Muscle of arm (tissue), 12 donors: ENCODE data around the gene DDX1. TPM values are rescaled to one million over a fixed set of nuclear protein-coding genes. Genes with fewer than 3 reads are reported as not detected.

Experiments used
- DNase-seq: peaks from one replicate; pipeline ENCODE4 v3.0.0-alpha.2; 2013
- polyA plus RNA-seq, 12 donors: library from polyadenylated mRNA; unstranded; fragments of 120-200 nt; gene quantifications; one replicate each; pipeline ENCODE4 v1.2.1, GENCODE V29; 2013; ENCODE audit not compliant: insufficient read length in 12 of 12

Gene DDX1
- polyA plus RNA-seq, 12 donors: 67.3 to 124 (median 108) TPM; not detected in 1

DNA sequence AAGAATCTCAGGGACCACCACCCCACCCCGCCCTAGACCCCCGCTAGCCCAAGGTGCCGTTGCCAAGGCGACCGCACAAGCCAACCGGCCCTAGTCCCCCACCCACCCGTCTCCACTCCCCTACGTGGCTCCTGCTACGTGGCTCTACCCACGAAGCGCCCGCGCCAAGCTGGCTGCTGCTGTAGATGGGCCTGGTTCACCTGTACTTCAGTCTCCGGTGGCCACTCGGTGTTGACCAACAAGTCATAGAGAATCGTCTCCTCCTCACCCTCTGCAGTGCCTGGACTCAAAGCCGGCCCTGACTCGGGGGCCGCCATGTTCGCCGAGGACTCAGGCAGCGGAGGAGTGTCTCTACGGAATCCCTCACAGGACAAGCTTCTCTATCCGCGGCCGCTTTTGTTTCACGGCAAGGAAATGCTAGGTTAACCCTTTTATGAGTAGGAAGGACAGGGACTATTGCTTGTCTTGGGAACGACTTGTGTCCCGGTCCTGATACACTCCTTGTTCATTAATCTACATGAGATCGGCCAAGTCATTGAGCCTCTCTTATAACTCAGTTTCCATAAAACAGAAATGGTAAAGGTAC lies 30.6 kb upstream of the DDX1 start, which contains the start of gene NBAS:
TSS of gene NBAS (minus strand) at position 347 of the 586 bp plus-strand sequence. CDS start at position 317, 30 bp downstream.
- peak; percentile 95 for DNase-seq

DNA sequence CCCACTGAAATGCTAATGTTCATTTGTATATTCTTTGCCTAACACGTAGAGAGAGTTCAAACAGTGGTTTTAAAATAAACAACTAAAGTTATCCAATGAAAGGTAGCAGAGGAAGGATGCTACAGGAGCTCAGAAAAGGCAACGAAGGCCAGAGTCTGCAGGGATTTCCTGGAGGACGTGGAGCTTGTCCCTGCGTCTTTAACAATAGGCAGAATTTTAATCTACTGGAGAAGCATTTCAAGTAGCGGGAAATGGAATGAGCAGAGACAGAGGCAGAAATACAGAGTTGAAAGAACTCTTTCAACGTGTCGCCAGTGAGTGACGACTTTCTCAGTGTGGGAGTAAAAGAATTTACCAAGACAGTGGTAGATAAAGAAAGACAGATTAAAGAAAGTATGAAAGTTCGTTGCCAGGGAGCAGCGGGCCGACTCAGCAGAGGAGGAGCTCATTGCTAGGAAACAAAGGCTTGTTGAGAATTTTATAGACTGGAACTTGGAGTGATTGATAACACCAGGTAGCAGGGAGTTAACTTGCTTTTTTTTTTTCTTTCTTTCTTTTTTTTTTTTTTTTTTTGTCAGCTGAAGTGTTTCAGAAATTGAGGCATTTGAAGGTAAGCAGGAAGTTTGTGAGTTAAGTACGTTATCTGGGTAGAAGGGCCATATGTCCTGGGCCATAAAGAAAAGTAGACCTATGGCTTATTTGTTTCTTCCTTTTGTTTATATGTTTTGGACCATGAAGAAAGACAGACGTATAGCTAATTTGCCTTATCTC lies 29.9 kb upstream of the DDX1 start:
- peak; percentile 68 for DNase-seq

DNA sequence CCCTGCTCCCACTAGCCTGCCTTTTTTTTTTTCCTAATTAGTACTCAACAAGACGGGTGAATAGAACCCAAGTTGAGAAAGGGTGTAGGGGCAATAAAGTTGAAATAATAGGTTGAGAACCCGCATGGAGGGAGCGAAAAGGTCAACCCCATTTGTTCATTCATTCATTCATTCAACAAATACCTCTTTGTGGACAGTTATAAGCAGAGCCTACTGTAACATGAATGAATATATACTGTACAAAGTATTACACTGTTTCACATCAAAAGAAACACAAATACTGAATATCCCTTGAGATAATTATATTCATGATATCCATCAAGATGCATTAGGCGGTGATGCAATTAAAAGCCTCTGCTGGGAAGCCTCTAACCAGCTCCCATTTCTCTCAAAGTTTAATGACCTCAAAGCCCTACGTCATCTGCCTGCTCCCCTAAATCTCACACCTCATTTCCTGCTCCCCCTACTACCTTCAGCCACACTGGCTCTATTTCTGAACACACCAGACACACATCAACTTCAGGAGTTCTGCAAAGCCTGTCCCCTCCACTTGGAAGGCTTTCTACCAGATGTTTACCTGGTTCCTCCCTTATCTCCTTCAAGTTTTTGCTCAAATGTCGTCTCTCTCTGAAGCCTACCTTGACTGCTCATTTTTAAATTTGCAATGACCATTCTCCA lies 29.2 kb upstream of the DDX1 start:
- DNase-seq: no peak

GRCh38 chr2:15563227-15564100 lies 28.2 kb upstream of the DDX1 start:
- no peak for DNase-seq

GRCh38 chr2:15565392-15565791 lies 26.3 kb upstream of the DDX1 start:
- no peak for DNase-seq

DNA sequence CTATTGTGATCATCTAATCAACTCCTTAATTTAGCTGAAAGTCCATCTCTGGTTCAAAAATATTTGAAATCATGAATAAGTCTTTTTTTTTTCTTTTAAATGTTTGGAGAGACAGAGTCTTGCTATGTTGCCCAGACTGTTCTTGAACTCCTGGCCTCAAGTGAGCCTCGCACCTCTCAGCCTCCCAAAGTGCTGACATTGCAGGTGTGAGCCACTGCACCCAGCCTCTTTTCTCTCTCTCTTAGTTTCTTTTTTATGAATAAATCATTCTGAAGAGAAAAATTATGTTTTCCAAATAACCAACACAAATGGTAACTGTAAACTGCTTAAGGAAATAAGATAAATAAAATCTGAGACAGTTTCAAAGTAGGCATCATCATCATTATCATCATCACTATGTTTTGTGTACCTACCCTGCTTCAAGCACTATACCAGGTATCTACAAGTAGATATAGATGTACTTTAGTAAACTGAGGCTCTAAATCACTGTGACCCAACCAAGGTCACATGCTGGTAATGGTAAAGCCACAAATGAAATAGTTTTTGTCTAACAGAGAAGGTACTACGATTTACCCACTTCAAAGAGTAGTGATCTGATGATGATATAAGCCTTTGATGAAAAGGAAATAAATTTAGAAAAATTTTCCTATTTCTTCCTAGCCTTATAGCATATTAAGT lies 25.5 kb upstream of the DDX1 start:
- no peak for DNase-seq

DNA sequence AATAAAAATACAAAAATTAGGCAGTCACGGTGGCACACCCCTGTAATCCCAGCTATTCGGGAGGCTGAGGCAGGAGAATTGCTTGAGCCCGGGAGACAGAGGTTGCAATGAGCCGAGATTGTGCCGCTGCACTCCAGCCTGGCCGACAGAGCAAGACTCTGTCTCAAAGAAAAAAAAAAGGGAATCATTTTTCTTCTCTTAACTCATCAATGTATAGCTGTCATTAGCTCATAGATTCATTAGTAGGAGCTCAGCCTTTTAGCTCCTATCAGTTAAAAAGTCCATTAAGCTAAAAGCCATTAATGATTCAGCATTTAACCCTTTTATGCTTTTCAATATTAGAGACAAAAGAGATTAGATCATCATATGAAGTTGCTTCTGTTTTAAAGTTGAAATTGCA lies 24.8 kb upstream of the DDX1 start:
- no peak for DNase-seq

GRCh38 chr2:15568874-15569273 lies 22.8 kb upstream of the DDX1 start:
- no peak for DNase-seq

DNA sequence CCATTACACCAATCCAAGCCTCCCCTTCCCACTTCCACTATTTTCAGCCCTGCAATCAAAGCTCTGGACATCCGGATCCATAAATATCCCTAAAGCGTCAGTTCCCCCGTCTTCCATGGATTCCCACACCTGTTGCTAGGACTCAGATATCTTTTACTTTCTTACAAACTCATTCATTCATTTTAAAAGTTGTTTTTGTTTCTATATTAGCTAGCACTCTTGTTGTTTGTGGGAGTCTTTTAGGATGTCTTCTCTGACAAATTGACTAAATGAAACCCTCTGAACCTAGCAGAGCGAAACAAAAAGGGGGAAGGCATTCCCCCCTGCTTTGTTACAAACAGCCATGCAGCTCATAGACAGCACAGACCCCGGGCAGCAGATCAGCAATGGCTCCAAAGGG lies 21.6 kb upstream of the DDX1 start:
- no peak for DNase-seq

DNA sequence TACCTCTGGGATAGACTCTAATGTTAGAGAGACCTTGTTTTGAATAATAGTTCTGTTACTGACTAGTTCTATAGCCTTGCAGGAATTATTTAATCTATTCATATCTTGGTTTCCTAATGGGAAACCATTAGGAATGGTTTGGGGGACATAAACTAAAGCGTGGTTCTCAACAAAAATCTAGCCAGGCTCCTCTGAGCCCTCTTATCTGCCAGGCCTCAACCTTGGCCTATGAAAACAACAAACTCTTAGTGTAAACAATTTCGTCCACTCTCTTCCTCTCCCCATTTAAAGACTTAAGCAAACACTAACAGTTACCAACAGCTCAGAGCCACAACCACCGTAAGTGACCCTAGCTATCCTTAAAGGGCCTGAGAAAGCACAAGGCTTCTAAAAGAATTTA lies 19.9 kb upstream of the DDX1 start:
- no peak for DNase-seq

- peak; percentile 73 for DNase-seq
These were observed 14.5 kb upstream of the DDX1 start for GRCh38 chr2:15577071-15577735.

DNA sequence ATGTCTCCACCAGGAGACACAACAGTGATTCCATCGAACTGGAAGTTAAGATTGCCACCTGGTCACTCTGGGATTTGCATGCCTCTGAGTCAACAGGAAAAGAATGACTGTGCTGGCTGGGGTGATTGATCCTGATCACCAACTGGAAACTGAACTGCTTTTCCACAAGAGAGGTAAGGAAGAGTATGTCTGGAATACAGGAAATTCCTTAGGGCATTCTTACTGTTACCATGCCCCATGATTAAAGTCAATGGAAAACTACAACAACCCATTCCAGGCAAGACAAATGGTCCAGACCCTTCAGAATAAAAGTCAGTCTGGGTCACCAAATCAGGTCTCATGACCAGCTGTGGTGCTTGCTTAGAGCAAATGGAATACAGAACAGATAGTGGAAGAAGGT lies 12.0 kb upstream of the DDX1 start:
- no peak for DNase-seq

DNA sequence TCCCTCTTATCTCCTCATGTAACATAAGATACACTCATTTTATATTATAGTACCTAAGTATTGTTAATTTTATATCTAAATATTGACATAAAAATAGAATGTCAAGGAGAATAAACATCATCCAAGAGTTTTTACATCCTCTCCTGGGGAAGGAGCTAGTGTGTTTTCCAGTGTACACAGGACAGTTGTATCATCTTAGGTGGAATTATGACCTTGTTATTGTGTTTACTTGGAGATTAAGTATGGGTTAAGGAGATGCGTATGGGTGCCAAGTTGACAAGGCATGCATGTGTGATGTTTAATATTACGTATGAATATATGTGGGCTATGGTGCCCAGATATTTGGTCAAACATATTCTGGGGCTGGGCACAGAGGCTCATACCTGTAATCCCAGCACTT lies 11.2 kb upstream of the DDX1 start:
- DNase-seq: no peak

DNA sequence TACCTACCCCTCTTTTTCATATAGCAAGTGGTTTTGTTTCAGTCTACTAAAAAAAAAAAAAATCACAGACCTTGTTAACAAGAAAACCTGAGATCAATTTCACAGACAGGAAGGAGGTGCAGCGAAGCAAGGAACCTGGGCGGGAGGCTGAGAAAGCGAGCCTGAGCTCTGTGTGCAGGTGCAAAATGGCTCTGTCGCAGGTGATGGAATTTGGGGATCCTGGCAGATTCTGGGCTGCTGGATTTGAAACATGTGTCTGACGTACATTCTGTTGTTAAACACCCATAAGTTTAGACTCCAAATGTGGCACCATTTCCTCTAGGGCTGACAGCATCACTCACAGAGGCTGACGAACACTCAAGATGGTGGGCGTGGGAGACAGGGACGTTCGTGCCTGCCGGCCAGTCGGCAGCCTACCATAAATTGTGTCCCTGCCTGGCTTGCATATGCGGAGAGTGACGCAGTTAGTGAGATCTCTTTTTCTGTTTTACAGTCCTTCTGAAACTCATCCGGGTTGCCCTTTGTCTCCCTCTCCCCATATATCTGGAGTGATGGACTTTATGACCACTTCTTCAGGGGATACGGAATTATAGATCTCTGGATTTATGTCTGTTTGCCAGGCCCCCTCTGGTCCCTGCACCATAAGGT lies 8.8 kb upstream of the DDX1 start:
- no peak for DNase-seq

DNA sequence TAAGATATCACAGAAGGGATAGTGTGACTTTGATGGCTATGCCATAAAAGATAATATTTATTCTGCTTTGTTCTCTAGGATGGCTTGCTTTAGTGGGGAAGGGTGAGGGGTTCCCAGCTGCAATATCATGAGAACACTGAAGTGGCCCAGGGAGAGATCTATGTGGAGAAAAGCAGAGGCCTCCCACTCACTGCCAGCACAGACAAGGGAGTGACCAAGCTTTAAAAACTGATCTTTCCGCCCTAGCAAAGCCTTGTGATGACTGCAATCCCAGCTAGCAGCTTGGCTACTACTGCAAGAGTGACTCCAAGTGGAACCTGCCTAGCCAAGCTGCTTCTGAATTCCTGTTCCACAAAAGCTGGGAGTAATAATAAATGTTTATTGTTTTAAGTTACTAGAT lies 7.8 kb upstream of the DDX1 start:
- DNase-seq: no peak

DNA sequence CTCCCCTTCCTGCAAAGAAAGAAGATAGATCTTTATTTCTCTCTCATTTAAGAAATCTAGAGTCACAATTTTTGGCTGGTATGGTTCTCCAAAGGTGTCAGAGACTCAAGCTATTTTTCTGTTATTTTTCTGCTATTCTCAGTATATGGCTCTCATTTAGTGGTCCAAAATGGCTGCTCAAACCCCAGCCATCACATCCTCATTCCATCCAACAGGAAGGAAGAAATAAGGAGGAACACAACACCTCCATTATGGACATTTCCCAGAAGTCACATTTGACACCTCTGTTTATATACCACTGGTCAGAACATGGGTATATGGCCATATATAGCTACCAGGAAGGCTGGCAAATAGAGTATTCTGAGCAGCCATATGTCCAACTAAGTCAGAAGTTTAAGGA lies 7.4 kb upstream of the DDX1 start:
- DNase-seq: no peak

DNA sequence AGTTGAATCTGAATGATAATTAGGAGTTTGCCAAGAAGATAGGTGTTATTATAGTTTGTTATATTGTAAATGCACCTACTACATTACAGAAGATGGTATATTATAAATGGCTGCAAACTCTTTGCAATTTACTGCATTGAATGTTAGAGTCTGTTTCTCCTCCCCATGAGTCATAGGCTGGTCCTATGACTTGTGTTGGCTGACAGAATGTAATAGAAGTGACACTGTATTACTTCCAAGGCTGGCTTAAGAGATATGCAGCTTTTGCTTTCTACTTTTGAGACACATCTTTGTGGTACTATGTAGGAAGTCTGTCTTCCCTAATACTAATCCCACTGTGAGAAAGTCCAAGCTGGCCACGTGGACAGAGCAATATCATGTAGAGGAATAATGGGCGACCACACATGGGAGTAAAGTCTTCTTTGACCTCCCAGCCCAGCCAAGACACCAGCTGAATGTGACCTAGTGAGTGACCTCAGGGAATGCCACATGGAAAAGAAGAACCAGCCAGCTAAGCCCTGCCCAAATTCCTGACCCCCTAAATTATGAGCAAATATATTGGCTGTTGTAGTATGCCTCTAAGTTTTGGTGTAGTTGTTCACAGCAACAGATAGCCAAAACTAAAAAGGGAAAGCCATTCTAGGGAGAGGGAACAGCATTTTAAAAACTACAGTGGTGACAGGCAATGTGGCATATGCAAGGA lies 6.8 kb upstream of the DDX1 start:
- DNase-seq: no peak

DNA sequence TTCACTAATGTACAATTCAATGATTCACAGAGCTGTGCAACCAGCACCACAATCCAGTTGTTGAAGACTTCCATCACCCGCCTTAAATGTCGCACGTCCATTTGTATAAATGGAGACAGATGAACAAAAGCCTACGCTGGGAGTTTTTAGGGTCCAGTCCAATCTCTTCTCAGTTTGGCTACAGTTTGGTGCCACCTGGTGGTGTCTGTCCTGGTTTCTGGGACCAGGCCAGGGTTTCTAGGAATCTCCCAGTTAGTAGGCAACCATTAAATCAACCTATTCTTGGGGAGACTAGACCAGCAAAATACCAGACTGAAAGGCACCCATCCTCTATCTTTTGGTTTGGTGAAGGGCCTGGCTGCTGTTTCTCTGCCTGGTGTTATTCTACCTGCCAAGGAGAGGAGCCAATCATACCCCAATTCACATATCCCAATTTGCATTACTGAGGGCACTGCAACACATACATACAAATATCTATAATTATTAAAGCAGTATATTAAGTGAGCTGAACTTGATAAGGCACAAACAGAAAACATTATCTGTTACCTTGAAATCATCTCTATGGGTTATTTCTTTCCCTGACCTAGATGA lies 3.2 kb upstream of the DDX1 start:
- DNase-seq: peak; percentile 34

- no peak for DNase-seq
These were observed 336 bp upstream of the DDX1 start for GRCh38 chr2:15591373-15591691.

GRCh38 chr2:15593327-15593705 lies 1.6 kb downstream of the DDX1 start:
- DNase-seq: no peak
